CD4-positive, alpha-beta T cell (primary cell): ENCODE measurements around the gene SYNE1. TPM values are rescaled to one million over a fixed set of nuclear protein-coding genes. Genes with fewer than 3 reads are reported as not detected.
A peak's percentile ranks its signal among the peaks of the same experiment; 100 is the strongest.

Source experiments
- ATAC-seq: fragments of 200-7000 bp; cut with Tn5 transposase; one replicate; pipeline ENCODE4 v1.10.0; 2022; ENCODE audit warnings: mild to moderate bottlenecking; ENCODE audit not compliant: poor library complexity
- CTCF ChIA-PET: fragments of 350-600 bp; sonication (Branson Sonifier 250); formaldehyde crosslinking; loops from one replicate; lab custom pipeline; 2021; ENCODE audit warnings: antibody characterized with exemption, inconsistent platforms; lab: Charles Lee
- POLR2A ChIA-PET: fragments of 350-600 bp; sonication (Branson Sonifier 250); formaldehyde crosslinking; loops from one replicate; lab custom pipeline; 2021; ENCODE audit warnings: antibody characterized with exemption, inconsistent platforms; lab: Charles Lee
- DNase-seq, 14 experiments: peaks; one replicate each; pipeline ENCODE4 v3.0.0-alpha.2; 2013 to 2020; ENCODE audit warnings: mixed read lengths in 2 of 14
- H3K27ac ChIP-seq, 2 donors: one replicate each; pipeline versions ENCODE4 v1.5.1 to v1.7.0; 2013; ENCODE audit warnings: low read length in 2 of 2, low read depth in 1 of 2, mild to moderate bottlenecking in 1 of 2
- H3K27me3 ChIP-seq, 2 experiments: 1 replicate in 1 of 2; 2 replicates in 1 of 2; pipeline versions ENCODE4 v1.6.1 to v1.7.0; 2013; ENCODE audit warnings: low read length in 2 of 2, control low read depth in 1 of 2, mild to moderate bottlenecking in 1 of 2, moderate library complexity in 1 of 2; ENCODE audit not compliant: insufficient read depth in 2 of 2, control insufficient read depth in 1 of 2
- H3K36me3 ChIP-seq: one replicate; pipeline ENCODE4 v1.6.1; 2013; ENCODE audit warnings: low read length, control low read depth; ENCODE audit not compliant: insufficient read depth
- H3K4me1 ChIP-seq: one replicate; pipeline ENCODE4 v1.6.1; 2013; ENCODE audit warnings: low read length, control low read depth; ENCODE audit not compliant: insufficient read depth
- H3K4me3 ChIP-seq: one replicate; pipeline ENCODE4 v1.5.1; 2013; ENCODE audit warnings: mild to moderate bottlenecking, low read length, moderate library complexity
- H3K9me3 ChIP-seq, 2 experiments: 1 replicate in 1 of 2; 2 replicates in 1 of 2; pipeline versions ENCODE4 v1.6.1 to v1.7.0; 2013; ENCODE audit warnings: low read length in 2 of 2, mild to moderate bottlenecking in 2 of 2, control low read depth in 1 of 2, moderate library complexity in 1 of 2; ENCODE audit not compliant: control insufficient read depth in 1 of 2, insufficient read depth in 1 of 2
- H3K27ac Mint-ChIP-seq: one replicate; pipeline ENCODE4 v1.8.0; 2020; ENCODE audit warnings: mixed read lengths
- H3K27me3 Mint-ChIP-seq: one replicate; pipeline ENCODE4 v1.8.0; 2021; ENCODE audit warnings: mixed read lengths
- H3K36me3 Mint-ChIP-seq: one replicate; pipeline ENCODE4 v1.8.0; 2021; ENCODE audit warnings: low read depth, mixed read lengths
- H3K4me1 Mint-ChIP-seq: one replicate; pipeline ENCODE4 v1.8.0; 2021; ENCODE audit warnings: low read depth, mixed read lengths
- H3K4me3 Mint-ChIP-seq: one replicate; pipeline ENCODE4 v1.8.0; 2020; ENCODE audit warnings: mild to moderate bottlenecking, mixed read lengths
- H3K9me3 Mint-ChIP-seq: one replicate; pipeline ENCODE4 v1.8.0; 2020; ENCODE audit warnings: mixed read lengths
- CTCF ChIP-seq: fragments of 200-600 bp; IDR thresholded peaks from one replicate; pipeline ENCODE4 v1.8.0; 2022; ENCODE audit warnings: antibody characterized with exemption, mild to moderate bottlenecking
- intact Hi-C, 2 experiments: fragments of 100-400 bp; cut with DNase I in 1 of 2; cut with micrococcal nuclease in 1 of 2; formaldehyde crosslinking; loops; one replicate each; pipeline versions ENCODE4 v1.15.1 to v1.9.0; 2023 to 2025; cut with DNase I, micrococcal nuclease
- total RNA-seq, 174 experiments: library from RNA in 2 of 174; stranded (reverse) in 2 of 174; gene quantifications; one replicate each; pipeline ENCODE4 v1.2.3 and lab custom pipeline; 2021 to 2026

Gene SYNE1
- total RNA-seq, 2 experiments from 2014 or later, result 94.9 to 108 TPM

GRCh38 chr6:152634773-152635172 is 2.4 kb downstream of the SYNE1 start:
- Mint-ChIP-seq H3K27me3 (peaks cover 49% of the 10 kb centered on the region), H3K36me3 (no peaks in the 10 kb centered on the region), H3K4me1 (peaks cover 12% of the 10 kb centered on the region), H3K27ac (no peak overlapping the region), H3K4me3 (no peak overlapping the region), H3K9me3 (no peaks in the 10 kb centered on the region)
- H3K9me3 ChIP-seq, result no peaks in the 10 kb centered on the region
- DNase-seq (peak in 3 of 14 experiments; percentile 41 to 79 (median 54)), ATAC-seq (no peak)
- no peak for TF ChIP-seq CTCF
- POLR2A ChIA-PET, result no interaction called here
- H3K4me1 ChIP-seq, result peaks cover 3% of the 10 kb centered on the region
- H3K27ac ChIP-seq, result no peak overlapping the region
- intact Hi-C loops, result no loop called here
- CTCF ChIA-PET, result no interaction called here
- H3K36me3 ChIP-seq, result no peaks in the 10 kb centered on the region
- peaks cover 11 to 33% of the 10 kb centered on the region in 2 experiments for H3K27me3 ChIP-seq
- H3K4me3 ChIP-seq, result no peak overlapping the region

GRCh38 chr6:152632121-152632782 is 4.9 kb downstream of the SYNE1 start:
- no peak for TF ChIP-seq CTCF
- H3K4me1 Mint-ChIP-seq, result peaks cover 6% of the 10 kb centered on the region
- intact Hi-C loops, result no loop called here
- ChIA-PET POLR2A (no interaction called here), CTCF (no interaction called here)
- Histone ChIP-seq H3K27ac (no peak overlapping the region), H3K4me3 (no peak overlapping the region), H3K9me3 (no peaks in the 10 kb centered on the region), H3K27me3 (peaks cover 3 to 14% of the 10 kb centered on the region in 2 experiments), H3K4me1 (peaks cover 3% of the 10 kb centered on the region), H3K36me3 (no peaks in the 10 kb centered on the region)
- no peak overlapping the region for H3K27ac Mint-ChIP-seq
- peaks cover 27% of the 10 kb centered on the region for H3K27me3 Mint-ChIP-seq
- ATAC-seq, result no peak
- no peak for DNase-seq
- no peaks in the 10 kb centered on the region for H3K9me3 Mint-ChIP-seq
- H3K36me3 Mint-ChIP-seq, result no peaks in the 10 kb centered on the region
- no peak overlapping the region for H3K4me3 Mint-ChIP-seq

- no peak overlapping the region for H3K4me3 ChIP-seq
- no peak for ATAC-seq
- Mint-ChIP-seq H3K9me3 (no peaks in the 10 kb centered on the region), H3K27me3 (peaks cover 24% of the 10 kb centered on the region), H3K4me1 (peaks cover 5% of the 10 kb centered on the region), H3K4me3 (no peak overlapping the region), H3K27ac (no peak overlapping the region), H3K36me3 (no peaks in the 10 kb centered on the region)
- POLR2A ChIA-PET, result no interaction called here
- H3K4me1 ChIP-seq, result no peaks in the 10 kb centered on the region
- TF ChIP-seq CTCF, result no peak
- DNase-seq, result no peak
- no peaks in the 10 kb centered on the region for H3K36me3 ChIP-seq
- no peaks in the 10 kb centered on the region for H3K9me3 ChIP-seq
- H3K27me3 ChIP-seq, result peaks cover 3 to 8% of the 10 kb centered on the region in 2 experiments
- intact Hi-C loops, result no loop called here
- CTCF ChIA-PET, result no interaction called here
- no peak overlapping the region for H3K27ac ChIP-seq
These were observed 5.8 kb downstream of the SYNE1 start for GRCh38 chr6:152631376-152631775.
